NCI-H146 (cell line): ENCODE measurements around the gene SCN9A.
A peak's percentile ranks its signal among the peaks of the same experiment; 100 is the strongest.
"Not testable (repeated sequence)": the region's sequence is repeated elsewhere in the genome, so short reads cannot be mapped to it uniquely, and the experiment has no call there.

ENCODE experiments used
- DNase-seq: peaks from one replicate; lab custom pipeline; 2025; lab: John Stamatoyannopoulos, UW

Gene SCN9A

GRCh38 chr2:166240387-166241313 is 135.1 kb downstream of the SCN9A start:
- DNase-seq = no peak

GRCh38 chr2:166239548-166239947 is 136.2 kb downstream of the SCN9A start:
- no peak for DNase-seq

- no peak for DNase-seq
Observed at GRCh38 chr2:166238176-166238575, 137.6 kb downstream of the SCN9A start.

- DNase-seq = no peak
Observed at GRCh38 chr2:166234112-166234846, 141.5 kb downstream of the SCN9A start.

GRCh38 chr2:166233244-166233643 is 142.5 kb downstream of the SCN9A start:
- no peak for DNase-seq

- no peak for DNase-seq
Observed at GRCh38 chr2:166230724-166231070, 145.0 kb downstream of the SCN9A start.

GRCh38 chr2:166230024-166230723 is 145.6 kb downstream of the SCN9A start:
- no peak for DNase-seq

GRCh38 chr2:166229678-166230023 is 146.1 kb downstream of the SCN9A start:
- DNase-seq = no peak

- no peak for DNase-seq
Observed at GRCh38 chr2:166224197-166224596, 151.5 kb downstream of the SCN9A start.

- no peak for DNase-seq
Observed at GRCh38 chr2:166223298-166223697, 152.4 kb downstream of the SCN9A start.

GRCh38 chr2:166211079-166211478 is 164.7 kb downstream of the SCN9A start:
- no peak for DNase-seq

- DNase-seq = not testable (repeated sequence)
Observed at GRCh38 chr2:166209944-166210343, 165.8 kb downstream of the SCN9A start.

- DNase-seq = not testable (repeated sequence)
Observed at GRCh38 chr2:166209367-166209766, 166.4 kb downstream of the SCN9A start.

GRCh38 chr2:166206153-166206552 is 169.6 kb downstream of the SCN9A start:
- not testable (repeated sequence) for DNase-seq

- DNase-seq = no peak
Observed at GRCh38 chr2:166202778-166203177, 173.0 kb downstream of the SCN9A start.

GRCh38 chr2:166197446-166197845 is 178.3 kb downstream of the SCN9A start:
- no peak for DNase-seq

GRCh38 chr2:166193407-166193806 is 182.3 kb downstream of the SCN9A start:
- DNase-seq = no peak

GRCh38 chr2:166188084-166188483 is 187.7 kb downstream of the SCN9A start:
- DNase-seq = no peak

GRCh38 chr2:166184789-166185188 is 191.0 kb downstream of the SCN9A start:
- DNase-seq = peak; percentile 44

- DNase-seq = no peak
Observed at GRCh38 chr2:166181813-166182154, 194.0 kb downstream of the SCN9A start.

- DNase-seq = peak; percentile 71
Observed at GRCh38 chr2:166180951-166181812, 194.6 kb downstream of the SCN9A start.

- DNase-seq = no peak
Observed at GRCh38 chr2:166179201-166179600, 196.5 kb downstream of the SCN9A start.
